Activated CD8-positive, alpha-beta memory T cell treated with anti-CD3 and anti-CD28 coated beads for 1 hour (primary cell): ENCODE measurements around the gene GSTT2B.
"Not testable (repeated sequence)": the region's sequence is repeated elsewhere in the genome, so short reads cannot be mapped to it uniquely, and the experiment has no call there.

Experiments
- DNase-seq, 2 donors: peaks; one replicate each; pipeline ENCODE4 v3.0.0-alpha.2; 2020; ENCODE audit warnings: low read depth in 1 of 2; ENCODE audit errors: extremely low read depth in 1 of 2

Gene GSTT2B

GRCh38 chr22:23949764-23950163 is 11.2 kb downstream of the GSTT2B start:
- DNase-seq: not testable (repeated sequence)

- DNase-seq: not testable (repeated sequence)
These were observed 13.6 kb downstream of the GSTT2B start for GRCh38 chr22:23947391-23947790.

- not testable (repeated sequence) for DNase-seq
These were observed 20.8 kb downstream of the GSTT2B start for GRCh38 chr22:23940166-23940565.

GRCh38 chr22:23939017-23939357 is 22.0 kb downstream of the GSTT2B start:
- DNase-seq: no peak

- DNase-seq: no peak
These were observed 22.5 kb downstream of the GSTT2B start for GRCh38 chr22:23938328-23939016.

- DNase-seq: no peak
These were observed 34.4 kb downstream of the GSTT2B start for GRCh38 chr22:23926561-23926960.

GRCh38 chr22:23925020-23925606 is 35.9 kb downstream of the GSTT2B start:
- DNase-seq: no peak

GRCh38 chr22:23922921-23923320 is 38.1 kb downstream of the GSTT2B start:
- no peak for DNase-seq

GRCh38 chr22:23921586-23922201 is 39.3 kb downstream of the GSTT2B start:
- not testable (repeated sequence) for DNase-seq

GRCh38 chr22:23920267-23920611 is 40.8 kb downstream of the GSTT2B start:
- not testable (repeated sequence) for DNase-seq

GRCh38 chr22:23915290-23915689 is 45.7 kb downstream of the GSTT2B start:
- DNase-seq: no peak

GRCh38 chr22:23913661-23914353 is 47.2 kb downstream of the GSTT2B start:
- DNase-seq: peak; percentile 96 to 99

GRCh38 chr22:23913306-23913660 is 47.7 kb downstream of the GSTT2B start:
- no peak for DNase-seq

GRCh38 chr22:23912293-23912903 is 48.6 kb downstream of the GSTT2B start:
- no peak for DNase-seq

- DNase-seq: no peak
These were observed 49.5 kb downstream of the GSTT2B start for GRCh38 chr22:23911318-23911980.

- no peak for DNase-seq
These were observed 50.4 kb downstream of the GSTT2B start for GRCh38 chr22:23910496-23911190.

- no peak for DNase-seq
These were observed 51.6 kb downstream of the GSTT2B start for GRCh38 chr22:23909296-23909898.

GRCh38 chr22:23908587-23909205 is 52.3 kb downstream of the GSTT2B start:
- DNase-seq: no peak

GRCh38 chr22:23907423-23907822 is 53.6 kb downstream of the GSTT2B start:
- not testable (repeated sequence) for DNase-seq
